K562 (cell line): Measurements from ENCODE around the gene FMO2. TPM values are rescaled to one million over a fixed set of nuclear protein-coding genes. Genes with fewer than 3 reads are reported as not detected.

Experiments
- ATAC-seq: fragments of 200-7000 bp; cut with Tn5 transposase; 3 replicates; pipeline ENCODE4 v1.9.1; 2020; ENCODE audit warnings: moderate library complexity
- BruUV-seq: library from RNA; stranded (reverse); fragments of 400-500 nt; replicated peaks from 2 replicates; lab custom pipeline; 2021; lab: Mats Ljungman, UMichigan
- CTCF ChIA-PET: fragments of 300-600 bp; formaldehyde crosslinking; extraction: SDS; loops from one replicate; lab custom pipeline; 2021; ENCODE audit warnings: low intra/inter-chr PET ratio; lab: Yijun Ruan, JAX
- POLR2A ChIA-PET: fragments of 300-600, 350-650 bp; sonication (Branson Sonifier 250); formaldehyde crosslinking; extraction: SDS; loops from one replicate; lab custom pipeline; 2021; ENCODE audit warnings: antibody characterized with exemption, inconsistent platforms; lab: Yijun Ruan, JAX
- DNase-seq, 4 experiments: peaks; one replicate each; pipeline versions ENCODE4 v3.0.0 to v3.0.0-alpha.2; 2011 to 2018; ENCODE audit warnings: low spot score in 3 of 4, mixed read lengths in 3 of 4; ENCODE audit errors: extremely low read depth in 1 of 4
- FAIRE-seq: peaks from 2 replicates; lab custom pipeline; 2011; peaks lifted over from hg19 to GRCh38; lab: Jason Lieb, UNC
- H2AFZ ChIP-seq: 2 replicates; pipeline ENCODE4 v1.6.0; 2011; ENCODE audit warnings: low read depth, low read length, control low read depth, inconsistent platforms
- H3K27ac ChIP-seq: fragments of 200-600 bp; 3 replicates; pipeline ENCODE4 v1.8.0; 2011; ENCODE audit warnings: low read depth, mild to moderate bottlenecking, control low read depth, inconsistent platforms, low read length, moderate library complexity, mixed read lengths; ENCODE audit errors: extremely low read depth
- H3K27me3 ChIP-seq, 2 experiments: fragments of 300-600 bp in 1 of 2; 2 replicates in 1 of 2; 3 replicates in 1 of 2; pipeline versions ENCODE4 v1.6.0 to v1.8.0; 2011; ENCODE audit warnings: inconsistent platforms in 2 of 2, low read length in 2 of 2, mild to moderate bottlenecking in 1 of 2, mixed read lengths in 1 of 2, moderate library complexity in 1 of 2; ENCODE audit not compliant: control insufficient read depth in 2 of 2, insufficient read depth in 2 of 2
- H3K36me3 ChIP-seq: fragments of 300-600 bp; 3 replicates; pipeline ENCODE4 v1.8.0; 2011; ENCODE audit warnings: mild to moderate bottlenecking, low read length, inconsistent platforms; ENCODE audit not compliant: control insufficient read depth, insufficient read depth
- H3K4me1 ChIP-seq, 2 experiments: fragments of 200-600 bp in 1 of 2; replicated peaks in 1 of 2; 2 replicates in 1 of 2; 3 replicates in 1 of 2; pipeline versions ENCODE4 v1.5.1 to v1.8.0; 2011; ENCODE audit warnings: inconsistent platforms in 2 of 2, low read length in 2 of 2, mild to moderate bottlenecking in 1 of 2, mixed read lengths in 1 of 2, moderate library complexity in 1 of 2; ENCODE audit not compliant: control insufficient read depth in 2 of 2, insufficient read depth in 2 of 2
- H3K4me2 ChIP-seq: 2 replicates; pipeline ENCODE4 v1.6.1; 2011; ENCODE audit warnings: low read length, control low read depth, inconsistent platforms, mixed read lengths; ENCODE audit not compliant: insufficient read depth
- H3K4me3 ChIP-seq: fragments of 200-600 bp; sonication (generic), shearing (Covaris generic); 2 replicates; pipeline ENCODE4 v1.5.1; 2016; ENCODE audit warnings: control low read depth, inconsistent platforms
- H3K79me2 ChIP-seq: fragments of 200-600 bp; 3 replicates; pipeline ENCODE4 v1.8.0; 2011; ENCODE audit warnings: low read length, inconsistent platforms; ENCODE audit not compliant: control insufficient read depth, insufficient read depth
- H3K9ac ChIP-seq, 2 experiments: 2 replicates each; pipeline versions ENCODE4 v1.6.0 to v1.6.1; 2011; ENCODE audit warnings: low read depth in 2 of 2, low read length in 2 of 2, control low read depth in 1 of 2, inconsistent platforms in 1 of 2, mild to moderate bottlenecking in 1 of 2, mixed read lengths in 1 of 2; ENCODE audit not compliant: insufficient read depth in 1 of 2
- H3K9me1 ChIP-seq: one replicate; pipeline ENCODE4 v1.6.0; 2011; ENCODE audit warnings: inconsistent platforms, mild to moderate bottlenecking, low read length, moderate library complexity; ENCODE audit not compliant: control insufficient read depth, insufficient read depth
- H3K9me3 ChIP-seq: replicated peaks from 2 replicates; pipeline ENCODE4 v1.5.1; 2011; ENCODE audit warnings: low read depth, low read length, inconsistent platforms; ENCODE audit not compliant: control insufficient read depth, insufficient read depth
- H4K20me1 ChIP-seq: replicated peaks from 2 replicates; pipeline ENCODE4 v1.6.1; 2011; ENCODE audit warnings: low read length, inconsistent platforms, mixed read lengths; ENCODE audit not compliant: control insufficient read depth, insufficient read depth
- GTF2F1 ChIP-seq: IDR thresholded peaks from 2 replicates; pipeline ENCODE4 v1.6.1; 2011; ENCODE audit warnings: low read depth, low read length, improper control_type of control experiment
- PBX2 ChIP-seq, 2 experiments: IDR thresholded peaks in 1 of 2; conservative IDR thresholded peaks in 1 of 2; 2 replicates each; pipeline ENCODE4 v1.6.1; 2016; ENCODE audit warnings: low read depth in 2 of 2, mild to moderate bottlenecking in 1 of 2, missing compliant biosample characterization in 1 of 2, missing genetic modification characterization in 1 of 2, moderate library complexity in 1 of 2
- PURB ChIP-seq: sonication (generic); formaldehyde crosslinking; IDR thresholded peaks from 2 replicates; pipeline ENCODE4 v1.9.0; 2021; ENCODE audit warnings: low read depth, mild to moderate bottlenecking, missing genetic modification reagents
- WGBS: fragments of 100-300 bp; shearing (Covaris generic); methylation state at CpG from one replicate; pipeline ENCODE4 v1.1.6; 2016; ENCODE audit warnings: low coverage, mixed read lengths; ENCODE audit not compliant: insufficient coverage; ENCODE audit errors: missing lambda C conversion rate; 5-methylcytosine and 5-hydroxymethylcytosine counted together
- in situ Hi-C: fragments of 300-500 bp; cut with MboI; formaldehyde crosslinking; loops from 4 replicates; pipeline ENCODE4 v1.15.0; 2018; ENCODE audit warnings: inconsistent platforms, mixed read lengths
- intact Hi-C: fragments of 100-400 bp; cut with micrococcal nuclease; formaldehyde crosslinking; loops from 2 replicates; pipeline ENCODE4 v1.14.2; 2022
- polyA plus RNA-seq, 8 experiments: library from polyadenylated mRNA; depleted of rRNA in 4 of 8; stranded (reverse) in 5 of 8; unstranded in 3 of 8; fragments of >200 nt; fragmentation: Nextera tagmentation in 2 of 8; fragmentation: Illumina TruSeq in 1 of 8; extraction: Ambion mirVana in 2 of 8; extraction: Trizol in 1 of 8; gene quantifications; 2 replicates each; pipeline versions ENCODE4 v1.2.1 to v1.2.3, GENCODE V29; 2011 to 2014; ENCODE audit warnings: inconsistent platforms in 1 of 8, missing spikeins in 1 of 8
- total RNA-seq, 7 experiments: library from RNA; depleted of rRNA in 6 of 7; stranded (reverse); fragments of >200 nt in 6 of 7; fragmentation: Illumina TruSeq in 2 of 7; extraction: Trizol in 2 of 7; gene quantifications; 2 replicates each; pipeline versions ENCODE4 v1.2.1 to v1.2.3, GENCODE V29; 2011 to 2021; ENCODE audit warnings: low replicate concordance in 1 of 7

Gene FMO2
- total and polyA plus RNA-seq, 9 of the 15 experiments (the other 6 are each of a cell fraction or from before 2014, with no cell fraction given) = not detected

- WGBS = 1% methylated on average over 6 of the region's 6 CpGs
- FAIRE-seq = no peak
- H3K4me1 ChIP-seq = peaks cover 0 to 3% of the 10 kb centered on the region in 2 experiments; a peak in 1 of 5 replicates
- in situ Hi-C loops (no loop called here), intact Hi-C loops (no loop called here)
- no TSS peak for BruUV-seq
- peaks cover 4 to 10% of the 10 kb centered on the region in 2 experiments; a peak in 2 of 5 replicates for H3K27me3 ChIP-seq
- TF ChIP-seq GTF2F1 (no peak), PBX2 (CRISPR knock-in tag; IDR thresholded peaks at IDR 0.05; ENCODE audit: low read depth) (no peak), PBX2 (tag; conservative IDR thresholded peaks at IDR 0.05; ENCODE audit: low read depth) (no peak), PURB (CRISPR knock-in tag) (no peak)
- H4K20me1 ChIP-seq = no peaks in the 10 kb centered on the region
- H3K9me1 ChIP-seq = no peaks in the 10 kb centered on the region
- ATAC-seq = no peak
- no peak overlapping the region; a peak in 1 of 4 replicates for H3K9ac ChIP-seq
- H2AFZ ChIP-seq = peak overlapping the region; percentile 92
- H3K9me3 ChIP-seq = no peaks in the 10 kb centered on the region
- POLR2A ChIA-PET = interaction anchor here (0.6 to 1.2 kb wide), 2 partner anchors 21 to 31 kb away, joined by 3 read pairs; no protein-coding TSS in a partner anchor
- H3K4me2 ChIP-seq = peak overlapping the region; percentile 77; the same call in 1 of the 2 replicates
- CTCF ChIA-PET = no interaction called here
- no peaks in the 10 kb centered on the region for H3K36me3 ChIP-seq
- peak overlapping the region; percentile 44 for H3K4me3 ChIP-seq
- no peaks in the 10 kb centered on the region for H3K79me2 ChIP-seq
- H3K27ac ChIP-seq = no peak overlapping the region
- no peak for DNase-seq
These were observed 66.8 kb downstream of the FMO2 start for GRCh38 chr1:171251952-171252300.
